Right lobe of liver (tissue), 4 donors: ENCODE data around the gene HEXB.

Experiments used
- CTCF ChIP-seq, 4 donors: fragments of 200-600 bp in 3 of 4; fragments of 450-650 bp in 1 of 4; IDR thresholded peaks; one replicate each; pipeline versions ENCODE4 v1.5.1 to v1.8.0; 2016 to 2022; ENCODE audit warnings: antibody characterized with exemption in 4 of 4, mild to moderate bottlenecking in 2 of 4
- POLR2A ChIP-seq: fragments of 450-650 bp; IDR thresholded peaks from one replicate; pipeline ENCODE4 v1.6.1; 2017; ENCODE audit warnings: antibody characterized with exemption, mild to moderate bottlenecking
- donor health status: DM: no; HTN: no; CAD: no.
- donor health status: DM: no; HTN: no; CAD: no.
- donor health status: DM: no; HTN: yes; CAD: no.

GRCh38 chr5:74640450-74640953 is 44.5 kb upstream of the HEXB start, which contains the start of gene ENC1:
- peak; percentile 40 to 75 (median 49) for TF ChIP-seq CTCF (IDR thresholded peaks at IDR 0.05)
- peak; percentile 86 for TF ChIP-seq POLR2A
